Stimulated activated CD8-positive, alpha-beta memory T cell treated with anti-CD3 and anti-CD28 coated beads, Interleukin-4, amount 100 ng/mL, for 4 hours (primary cell): Measurements from ENCODE around the gene KIF16B.

Experiments used
- DNase-seq, 2 donors: peaks; one replicate each; pipeline ENCODE4 v3.0.0-alpha.2; 2020; ENCODE audit warnings: low read depth in 2 of 2, low spot score in 1 of 2

KIF16B gene

DNA sequence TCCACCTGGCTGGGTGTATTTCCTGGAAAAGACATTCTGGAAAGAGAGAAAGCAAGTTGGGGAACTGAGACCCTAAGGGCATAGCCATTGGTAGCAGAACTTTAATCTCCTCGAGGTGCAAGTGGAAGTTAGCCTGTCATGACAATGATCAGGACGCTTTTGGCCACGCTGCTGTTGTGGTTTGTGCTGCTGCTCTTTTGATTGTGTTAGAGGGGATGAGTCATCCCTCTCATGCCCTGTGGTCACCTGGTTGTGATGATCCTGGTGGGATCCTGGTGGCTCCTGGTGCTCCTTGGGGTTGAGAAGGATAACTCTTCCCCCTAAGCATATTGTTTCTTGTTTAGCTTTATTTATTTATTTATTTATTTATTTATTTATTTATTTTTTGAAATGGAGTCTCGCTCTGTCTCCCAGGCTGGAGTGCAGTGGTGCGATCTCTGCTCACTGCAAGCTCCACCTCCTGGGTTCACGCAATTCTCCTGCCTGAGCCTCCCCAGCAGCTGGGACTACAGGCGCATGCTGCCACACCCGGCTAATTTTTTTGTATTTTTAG is 350.3 kb downstream of the KIF16B start:
- no peak for DNase-seq
